AG04449 (cell line): ENCODE measurements around the gene PREX1.

Experiments
- CTCF ChIA-PET: fragments of 350-600 bp; formaldehyde crosslinking; extraction: SDS; loops from one replicate; lab custom pipeline; 2021; ENCODE audit warnings: antibody characterized with exemption; lab: Yijun Ruan, JAX
- POLR2A ChIA-PET: fragments of 400-600, 350-600 bp; formaldehyde crosslinking; extraction: SDS; loops from one replicate; lab custom pipeline; 2020; ENCODE audit warnings: antibody characterized with exemption, inconsistent platforms; lab: Yijun Ruan, JAX
- DNase-seq: peaks from one replicate; pipeline ENCODE4 v3.0.0-alpha.2; 2010; ENCODE audit warnings: low read depth, low spot score
- H3K4me3 ChIP-seq: 2 replicates; pipeline ENCODE4 v1.5.1; 2011; ENCODE audit warnings: low read depth, mild to moderate bottlenecking, control low read depth, low read length
- TF ChIP-seq, protein P1 (sequence below): IDR thresholded peaks from one replicate; pipeline ENCODE4 v1.5.1; 2011; ENCODE audit warnings: mild to moderate bottlenecking, moderate library complexity, low read length, control low read depth, inconsistent platforms; ENCODE audit not compliant: insufficient read depth; ENCODE audit errors: missing control alignments

The PREX1 gene

DNA sequence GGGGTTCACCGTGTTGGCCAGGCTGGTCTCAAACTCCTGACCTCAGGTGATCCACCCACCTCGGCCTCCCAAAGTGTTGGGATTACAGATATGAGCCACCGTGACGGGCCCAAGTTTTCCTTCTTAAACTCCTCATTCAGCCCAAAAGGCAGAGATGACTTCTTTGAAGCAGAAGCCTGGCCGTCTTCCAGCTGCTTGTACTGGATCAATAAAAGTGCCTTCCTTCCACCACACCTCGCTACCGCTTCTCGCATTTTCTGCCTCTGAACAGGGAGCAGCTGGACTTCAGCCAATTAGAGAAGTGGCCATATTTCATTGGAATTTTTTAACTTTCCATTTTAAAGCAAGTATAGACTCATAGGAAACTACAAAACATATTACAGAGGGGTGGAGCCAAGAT is 241.1 kb downstream of the PREX1 start:
- no peak overlapping the region for H3K4me3 ChIP-seq
- TF ChIP-seq, protein P1, sequence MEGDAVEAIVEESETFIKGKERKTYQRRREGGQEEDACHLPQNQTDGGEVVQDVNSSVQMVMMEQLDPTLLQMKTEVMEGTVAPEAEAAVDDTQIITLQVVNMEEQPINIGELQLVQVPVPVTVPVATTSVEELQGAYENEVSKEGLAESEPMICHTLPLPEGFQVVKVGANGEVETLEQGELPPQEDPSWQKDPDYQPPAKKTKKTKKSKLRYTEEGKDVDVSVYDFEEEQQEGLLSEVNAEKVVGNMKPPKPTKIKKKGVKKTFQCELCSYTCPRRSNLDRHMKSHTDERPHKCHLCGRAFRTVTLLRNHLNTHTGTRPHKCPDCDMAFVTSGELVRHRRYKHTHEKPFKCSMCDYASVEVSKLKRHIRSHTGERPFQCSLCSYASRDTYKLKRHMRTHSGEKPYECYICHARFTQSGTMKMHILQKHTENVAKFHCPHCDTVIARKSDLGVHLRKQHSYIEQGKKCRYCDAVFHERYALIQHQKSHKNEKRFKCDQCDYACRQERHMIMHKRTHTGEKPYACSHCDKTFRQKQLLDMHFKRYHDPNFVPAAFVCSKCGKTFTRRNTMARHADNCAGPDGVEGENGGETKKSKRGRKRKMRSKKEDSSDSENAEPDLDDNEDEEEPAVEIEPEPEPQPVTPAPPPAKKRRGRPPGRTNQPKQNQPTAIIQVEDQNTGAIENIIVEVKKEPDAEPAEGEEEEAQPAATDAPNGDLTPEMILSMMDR, result no peak
- no peak for DNase-seq
- POLR2A ChIA-PET, result no interaction called here
- CTCF ChIA-PET, result no interaction called here

DNA sequence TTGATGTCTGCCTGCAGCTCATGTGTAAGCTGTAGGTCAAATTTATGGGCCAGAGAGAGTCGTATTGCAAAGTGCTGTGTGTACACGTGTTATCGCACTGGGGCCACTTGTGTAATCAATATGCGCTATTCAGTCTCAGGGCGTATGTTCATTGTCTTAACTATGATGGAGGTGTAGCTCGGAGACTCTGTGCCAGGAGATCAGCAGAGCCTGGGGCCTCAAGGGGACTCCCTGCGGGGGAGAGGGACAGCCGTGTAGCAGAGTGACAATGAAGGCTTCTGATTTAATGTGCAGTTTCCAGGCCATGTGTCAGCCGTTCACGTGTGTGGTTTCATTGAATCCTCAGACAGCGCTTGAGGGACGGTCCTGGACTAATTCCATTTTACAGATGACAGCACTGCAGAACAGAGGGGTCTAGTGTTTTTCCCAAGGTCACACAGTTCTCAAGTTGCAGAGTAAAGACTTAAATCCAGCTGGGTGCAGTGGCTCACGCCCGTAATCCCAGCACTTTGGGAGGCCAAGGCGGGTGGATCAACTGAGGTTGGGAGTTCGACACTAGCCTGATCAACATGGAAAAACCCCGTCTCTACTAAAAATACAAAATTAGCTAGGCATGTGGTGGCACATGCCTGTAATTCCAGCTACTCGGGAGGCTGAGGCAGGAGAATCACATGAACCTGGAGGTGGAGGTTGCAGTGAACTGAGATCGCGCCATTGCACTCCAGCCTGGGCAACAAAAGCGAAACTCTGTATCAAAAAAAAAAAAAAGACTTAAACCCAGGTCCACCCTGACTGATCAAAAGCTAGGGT is 242.5 kb downstream of the PREX1 start:
- no peak overlapping the region for H3K4me3 ChIP-seq
- TF ChIP-seq, protein P1, result no peak
- CTCF ChIA-PET, result no interaction called here
- no peak for DNase-seq
- POLR2A ChIA-PET, result no interaction called here

DNA sequence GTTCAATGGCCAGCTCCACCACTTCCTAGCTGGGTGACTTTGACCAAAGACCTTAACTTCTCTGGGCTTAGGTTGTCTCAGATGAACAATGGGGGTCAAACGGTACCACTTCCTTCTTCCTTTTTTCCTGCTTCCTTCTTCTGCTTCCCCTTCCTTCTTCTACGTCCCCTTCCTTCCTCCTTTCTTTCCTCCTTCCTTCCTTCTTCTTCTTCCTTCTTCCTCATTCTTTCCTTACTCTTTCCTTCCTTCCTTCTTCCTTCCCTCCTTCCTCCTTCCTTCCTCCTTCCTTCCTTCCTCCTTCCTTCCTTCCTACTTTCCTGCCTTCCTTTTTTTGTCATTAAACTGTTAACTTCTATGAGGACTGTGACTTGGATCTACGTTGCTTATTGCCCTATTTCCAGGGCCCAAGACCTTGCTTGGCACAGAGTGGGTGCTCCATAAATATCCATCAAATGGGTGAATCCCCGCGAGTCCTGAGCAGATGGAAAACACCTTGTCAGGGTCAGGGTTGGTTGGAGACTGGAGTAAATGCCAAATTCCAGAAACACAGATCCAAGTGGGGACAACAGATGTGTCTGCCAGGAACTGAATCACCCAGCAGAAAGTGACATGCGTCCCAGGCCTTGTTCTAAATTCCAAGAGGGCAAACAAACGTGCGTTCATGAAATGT is 243.3 kb downstream of the PREX1 start:
- CTCF ChIA-PET, result no interaction called here
- DNase-seq, result no peak
- H3K4me3 ChIP-seq, result no peak overlapping the region
- POLR2A ChIA-PET, result no interaction called here
- TF ChIP-seq, protein P1, result no peak

GRCh38 chr20:48583801-48584200 is 244.0 kb downstream of the PREX1 start:
- DNase-seq, result no peak
- POLR2A ChIA-PET, result no interaction called here
- CTCF ChIA-PET, result no interaction called here
- H3K4me3 ChIP-seq, result no peak overlapping the region
- TF ChIP-seq, protein P1, result no peak

GRCh38 chr20:48583171-48583570 is 244.6 kb downstream of the PREX1 start:
- H3K4me3 ChIP-seq, result no peak overlapping the region
- POLR2A ChIA-PET, result no interaction called here
- TF ChIP-seq, protein P1, result no peak
- DNase-seq, result no peak
- CTCF ChIA-PET, result interaction anchor here (0.8 kb wide), 1 partner anchor 797 kb away, joined by 3 read pairs; no protein-coding TSS in a partner anchor

DNA sequence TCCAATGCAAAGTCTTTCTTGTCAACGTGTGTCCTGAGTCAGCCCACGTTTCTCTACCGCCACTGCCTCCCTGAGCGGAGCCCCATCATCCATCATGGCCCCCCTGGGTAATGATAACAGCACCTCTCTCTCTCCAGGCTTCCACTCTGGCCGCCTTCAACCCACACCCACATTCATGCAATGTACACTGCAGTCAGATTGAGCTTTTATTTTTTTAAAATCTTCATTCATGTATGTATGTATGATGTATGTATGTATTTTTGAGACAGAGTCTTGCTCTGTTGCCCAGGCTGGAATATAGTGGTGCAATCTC is 245.2 kb downstream of the PREX1 start:
- ChIA-PET CTCF (interaction anchor here (0.8 to 1.0 kb wide), 2 partner anchors 38 to 797 kb away, joined by 3 to 4 read pairs; no protein-coding TSS in a partner anchor), POLR2A (no interaction called here)
- TF ChIP-seq, protein P1, result no peak
- no peak overlapping the region for H3K4me3 ChIP-seq
- no peak for DNase-seq
